ENCODE results near the gene COQ8B.

DNA sequence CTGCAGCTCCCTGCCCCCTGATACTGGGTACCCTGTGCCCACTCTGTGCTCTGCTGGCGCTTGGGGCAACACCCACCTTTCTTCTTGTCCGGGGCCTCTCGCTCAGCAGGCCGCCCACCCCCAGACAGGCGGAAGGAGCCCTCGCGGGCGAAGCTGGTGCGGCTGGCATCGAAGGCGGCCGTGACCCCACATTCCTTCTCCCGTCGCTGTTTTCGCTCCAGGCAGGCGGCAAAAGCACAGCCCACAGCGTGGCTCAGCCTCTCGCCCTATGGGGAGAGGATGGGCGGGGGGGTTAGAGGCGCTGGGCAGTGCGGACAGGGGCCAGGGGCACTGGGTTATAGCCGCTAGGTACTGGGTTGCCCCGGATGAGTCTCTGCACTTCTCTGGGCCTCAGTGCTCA is 39.5 kb downstream of the COQ8B start:
- TF ChIP-seq GATA2 (IDR thresholded peaks at IDR 0.05; ENCODE audit: low read depth, low read length) (no peak), GATA3 (IDR thresholded peaks at IDR 0.05; ENCODE audit: low read depth, low read length) (no peak)

All from SH-SY5Y (cell line).